Mucosa of gallbladder (tissue), 1 donor: ENCODE data around the gene CPT2. TPM values are rescaled to one million over a fixed set of nuclear protein-coding genes. Genes with fewer than 3 reads are reported as not detected.

Experiments
- DNase-seq: peaks from one replicate; pipeline ENCODE4 v3.0.0-alpha.2; 2020; ENCODE audit warnings: low spot score
- total RNA-seq: library from RNA; stranded (reverse); gene quantifications from one replicate; pipeline ENCODE4 v1.2.1, GENCODE V29; 2021
- donor health status: DM: no; HTN: no; CAD: no.

CPT2 gene
- 35.0 TPM for total RNA-seq

GRCh38 chr1:53196485-53197290, at the start of gene CPT2:
CPT2 (plus strand) TSS chr1:53196824; CDS start chr1:53196944, 120 bp downstream.
- DNase-seq: peak; percentile 93

- DNase-seq: no peak
Observed at GRCh38 chr1:53147174-53147573, 49.5 kb upstream of the CPT2 start.

GRCh38 chr1:53148123-53148522, 48.5 kb upstream of the CPT2 start:
- DNase-seq: no peak

- DNase-seq: no peak
Observed at GRCh38 chr1:53153752-53154151, 42.9 kb upstream of the CPT2 start.

- DNase-seq: no peak
Observed at GRCh38 chr1:53154859-53155438, 41.7 kb upstream of the CPT2 start.

GRCh38 chr1:53155534-53155933, 41.1 kb upstream of the CPT2 start:
- no peak for DNase-seq

GRCh38 chr1:53155945-53156344, 40.7 kb upstream of the CPT2 start:
- DNase-seq: no peak

- no peak for DNase-seq
Observed at GRCh38 chr1:53156783-53157182, 39.8 kb upstream of the CPT2 start.

GRCh38 chr1:53158900-53159299, 37.7 kb upstream of the CPT2 start:
- DNase-seq: no peak

- DNase-seq: no peak
Observed at GRCh38 chr1:53160924-53161378, 35.7 kb upstream of the CPT2 start.

- no peak for DNase-seq
Observed at GRCh38 chr1:53162621-53163020, 34.0 kb upstream of the CPT2 start.

- no peak for DNase-seq
Observed at GRCh38 chr1:53163291-53163768, 33.3 kb upstream of the CPT2 start.

- DNase-seq: no peak
Observed at GRCh38 chr1:53165408-53165961, 31.1 kb upstream of the CPT2 start.

- DNase-seq: no peak
Observed at GRCh38 chr1:53166366-53166765, 30.3 kb upstream of the CPT2 start.

GRCh38 chr1:53166912-53167311, 29.7 kb upstream of the CPT2 start:
- DNase-seq: no peak

GRCh38 chr1:53172426-53173128, 24.0 kb upstream of the CPT2 start:
- DNase-seq: no peak

- peak; percentile 73 for DNase-seq
Observed at GRCh38 chr1:53174971-53175913, 21.4 kb upstream of the CPT2 start.

GRCh38 chr1:53176452-53177208, 20.0 kb upstream of the CPT2 start:
- DNase-seq: peak; percentile 57

GRCh38 chr1:53180226-53180625, 16.4 kb upstream of the CPT2 start:
- no peak for DNase-seq

GRCh38 chr1:53180951-53181350, 15.7 kb upstream of the CPT2 start:
- no peak for DNase-seq
